ENCODE measurements around the gene RNF181. TPM values are rescaled to one million over a fixed set of nuclear protein-coding genes. Genes with fewer than 3 reads are reported as not detected.

RNF181 gene
- total and polyA plus RNA-seq, 2 of the 13 experiments (the other 11 are each of a cell fraction or from before 2014, with no cell fraction given) = 224 to 578 TPM

- TF ChIP-seq ONECUT2 (CRISPR knock-in tag; IDR thresholded peaks at IDR 0.05) (no peak), ZBTB2 (CRISPR knock-in tag; IDR thresholded peaks at IDR 0.05; ENCODE audit: low read depth) (no peak), HDAC2 (CRISPR knock-in tag; IDR thresholded peaks at IDR 0.05) (0 out of 2 replicates have a peak, but pooled peaks have one; percentile 26), KDM5A (IDR thresholded peaks at IDR 0.05; ENCODE audit: borderline replicate concordance, low read length) (no peak), ZNF44 (CRISPR knock-in tag; IDR thresholded peaks at IDR 0.05) (0 out of 2 replicates have a peak, but pooled peaks have one; percentile 4), ZNF337 (CRISPR knock-in tag; IDR thresholded peaks at IDR 0.05; ENCODE audit: borderline replicate concordance, low read depth) (no peak), KLF13 (CRISPR knock-in tag; IDR thresholded peaks at IDR 0.05) (no peak), LRRFIP1 (CRISPR knock-in tag; conservative IDR thresholded peaks at IDR 0.05) (no peak), MATR3 (CRISPR knock-in tag; IDR thresholded peaks at IDR 0.05) (no peak), ZNF382 (CRISPR knock-in tag; IDR thresholded peaks at IDR 0.05; ENCODE audit: borderline replicate concordance) (no peak), ZNF530 (CRISPR knock-in tag; IDR thresholded peaks at IDR 0.05; ENCODE audit: low read depth) (no peak), SOX5 (CRISPR knock-in tag; IDR thresholded peaks at IDR 0.05; ENCODE audit: borderline replicate concordance) (no peak), ETV5 (CRISPR knock-in tag; IDR thresholded peaks at IDR 0.05; ENCODE audit: borderline replicate concordance) (peak; percentile 56; the same call in 1 of the 2 replicates), NFAT5 (CRISPR knock-in tag; IDR thresholded peaks at IDR 0.05) (no peak), ZNF282 (IDR thresholded peaks at IDR 0.05; ENCODE audit: partially characterized antibody) (no peak), ZXDC (CRISPR knock-in tag; IDR thresholded peaks at IDR 0.05) (no peak)
These were observed 43.6 kb upstream of the RNF181 start (continued) for GRCh38 chr2:85551698-85552678.
